ENCODE measurements around the gene TPCN1. TPM values are rescaled to one million over a fixed set of nuclear protein-coding genes. Genes with fewer than 3 reads are reported as not detected.

TPCN1 gene
- total RNA-seq, 3 donors from 2014 or later, result 89.9 to 133 (median 91.3) TPM

- Histone ChIP-seq H3K36me3 (ENCODE audit: low read depth) (no peaks in the 10 kb centered on the region), H3K9me3 (peaks cover 12% of the 10 kb centered on the region), H3K4me1 (ENCODE audit: low read depth) (peaks cover 6% of the 10 kb centered on the region), H3K4me3 (no peak overlapping the region)
- ATAC-seq, result no peak
- intact Hi-C loops (cut with DNase I, micrococcal nuclease), result no loop called here
- no peak for DNase-seq
- TF ChIP-seq CTCF (IDR thresholded peaks at IDR 0.05), result no peak
Observed at GRCh38 chr12:113257564-113257963, 36.3 kb downstream of the TPCN1 start.

- H3K4me3 ChIP-seq, result no peak overlapping the region
- H3K9me3 ChIP-seq, result no peaks in the 10 kb centered on the region
- DNase-seq, result peak in 1 of 3 donors; percentile 44
- H3K4me1 ChIP-seq (ENCODE audit: low read depth), result peaks cover 6% of the 10 kb centered on the region
- no peaks in the 10 kb centered on the region for H3K36me3 ChIP-seq (ENCODE audit: low read depth)
- peak; percentile 18 for ATAC-seq
- no peak for TF ChIP-seq CTCF (IDR thresholded peaks at IDR 0.05)
- intact Hi-C loops (cut with DNase I, micrococcal nuclease), result no loop called here
Observed at GRCh38 chr12:113260127-113260526, 38.9 kb downstream of the TPCN1 start.

GRCh38 chr12:113260636-113261300 lies 39.5 kb downstream of the TPCN1 start:
- ATAC-seq, result no peak
- DNase-seq, result peak in 2 of 3 donors; percentile 4 to 8
- TF ChIP-seq CTCF (IDR thresholded peaks at IDR 0.05), result no peak
- H3K4me1 ChIP-seq (ENCODE audit: low read depth), result peaks cover 6% of the 10 kb centered on the region
- no peak overlapping the region for H3K4me3 ChIP-seq
- no peaks in the 10 kb centered on the region for H3K36me3 ChIP-seq (ENCODE audit: low read depth)
- intact Hi-C loops (cut with DNase I, micrococcal nuclease), result no loop called here
- no peaks in the 10 kb centered on the region for H3K9me3 ChIP-seq

GRCh38 chr12:113261847-113262470 lies 40.7 kb downstream of the TPCN1 start:
- TF ChIP-seq CTCF (IDR thresholded peaks at IDR 0.05), result no peak
- Histone ChIP-seq H3K36me3 (ENCODE audit: low read depth) (no peaks in the 10 kb centered on the region), H3K4me1 (ENCODE audit: low read depth) (peaks cover 6% of the 10 kb centered on the region), H3K4me3 (no peak overlapping the region), H3K9me3 (no peaks in the 10 kb centered on the region)
- ATAC-seq, result no peak
- DNase-seq, result no peak
- intact Hi-C loops (cut with DNase I, micrococcal nuclease), result no loop called here

- Histone ChIP-seq H3K36me3 (ENCODE audit: low read depth) (no peaks in the 10 kb centered on the region), H3K4me3 (no peak overlapping the region), H3K9me3 (no peaks in the 10 kb centered on the region), H3K4me1 (ENCODE audit: low read depth) (peaks cover 6% of the 10 kb centered on the region)
- no peak for TF ChIP-seq CTCF (IDR thresholded peaks at IDR 0.05)
- intact Hi-C loops (cut with DNase I, micrococcal nuclease), result no loop called here
- DNase-seq (peak in 1 of 3 donors; percentile 3), ATAC-seq (no peak)
Observed at GRCh38 chr12:113262710-113263109, 41.4 kb downstream of the TPCN1 start.

All from mucosa of descending colon (tissue), 3 donors.